ENCODE results near the gene RPA3. TPM values are rescaled to one million over a fixed set of nuclear protein-coding genes. Genes with fewer than 3 reads are reported as not detected.

The RPA3 gene
- total RNA-seq, 1 experiment from 2014 or later: 108 TPM

- H2BK5ac ChIP-seq (ENCODE audit: insufficient read length, low read length): peak overlapping the region; percentile 43
- Mint-ChIP-seq H3K36me3 (ENCODE audit: insufficient read depth in 1 of 3, low read depth in 3 of 3) (peaks cover 3 to 20% (median 17%) of the 10 kb centered on the region in 3 experiments; a peak in 5 of 7 replicates), H3K4me1 (peaks cover 20 to 27% of the 10 kb centered on the region in 2 experiments), H3K27ac (peak overlapping the region; percentile 99), H3K9me3 (no peaks in the 10 kb centered on the region; a peak in 1 of 5 replicates), H3K27me3 (ENCODE audit: low read depth) (no peaks in the 10 kb centered on the region), H3K4me3 (peak overlapping the region; percentile 96 to 99)
- no peak overlapping the region for H2BK20ac ChIP-seq (ENCODE audit: low read depth, low read length, poor library complexity, severe bottlenecking)
- no peak overlapping the region for H3K27ac ChIP-seq (ENCODE audit: insufficient read length, low read depth, low read length)
- H4K20me1 ChIP-seq (ENCODE audit: control insufficient read depth, insufficient read depth, insufficient read length): no peaks in the 10 kb centered on the region
- TF ChIP-seq CTCF (conservative IDR thresholded peaks at IDR 0.05): no peak
- peaks cover 13% of the 10 kb centered on the region for H3K23me2 ChIP-seq (ENCODE audit: insufficient read length, low read depth, low read length, poor library complexity, severe bottlenecking)
- H2AK5ac ChIP-seq (ENCODE audit: insufficient read length, low read length): no peak overlapping the region
- H3K4ac ChIP-seq (ENCODE audit: low read depth, low read length): no peak overlapping the region
- no peak overlapping the region for H2BK12ac ChIP-seq (ENCODE audit: insufficient read length, low read depth, low read length)
- no peak overlapping the region for H2AFZ ChIP-seq (ENCODE audit: low read length)
- peaks cover 3% of the 10 kb centered on the region for H3K79me1 ChIP-seq (ENCODE audit: insufficient read depth, low read depth, low read length, poor library complexity, severe bottlenecking)
- peak overlapping the region; percentile 41 for H4K5ac ChIP-seq (ENCODE audit: insufficient read length, low read depth, low read length)
- H3K14ac ChIP-seq (ENCODE audit: insufficient read depth, low read length): peak overlapping the region; percentile 89; the same call in 1 of the 2 replicates
- H3K56ac ChIP-seq (ENCODE audit: insufficient read length, low read depth, low read length): no peak overlapping the region
- H3K27me3 ChIP-seq (ENCODE audit: insufficient read depth, low read length): no peaks in the 10 kb centered on the region
- H3K79me2 ChIP-seq (ENCODE audit: insufficient read depth, low read length): no peaks in the 10 kb centered on the region; the same call in 1 of the 2 replicates
- H3K23ac ChIP-seq (ENCODE audit: insufficient read length, low read depth, low read length): no peak overlapping the region
- H2BK120ac ChIP-seq (ENCODE audit: low read depth, low read length, poor library complexity, severe bottlenecking): no peak overlapping the region
- WGBS (ENCODE audit: extremely low coverage, insufficient read length, low lambda C conversion rate): no CpG with 5 or more reads among the region's 19 CpGs
- H3K18ac ChIP-seq (ENCODE audit: insufficient read length, low read depth, low read length): peak overlapping the region; percentile 69
- no peak overlapping the region for H4K8ac ChIP-seq (replicated peaks; ENCODE audit: insufficient read length, low read depth, low read length)
- H3K9me3 ChIP-seq (ENCODE audit: control insufficient read depth, low read depth, low read length): no peaks in the 10 kb centered on the region
- no peak overlapping the region for H2BK15ac ChIP-seq (ENCODE audit: low read depth, low read length)
- no peak for DNase-seq
- H3K9ac ChIP-seq (ENCODE audit: extremely low read depth, insufficient read length, low read length): peak overlapping the region; percentile 87
- H4K91ac ChIP-seq (ENCODE audit: insufficient read length, low read depth, low read length): no peak overlapping the region
- H3K4me2 ChIP-seq (ENCODE audit: insufficient read depth, insufficient read length, low read length): peak overlapping the region; percentile 81
- H3T11ph ChIP-seq (ENCODE audit: low read length): no peak overlapping the region
- peaks cover 2% of the 10 kb centered on the region; the same call in 1 of the 2 replicates for H3K4me1 ChIP-seq (ENCODE audit: insufficient read depth, low read length)
Observed at GRCh38 chr7:7639847-7640220, 78.6 kb downstream of the RPA3 start.
